OCI-LY1 (cell line): ENCODE measurements around the gene TAS1R3.

ENCODE experiments used
- CTCF ChIP-seq: fragments of 200-600 bp; sonication (generic), shearing (Covaris generic); IDR thresholded peaks from 2 replicates; pipeline ENCODE4 v1.5.1; 2017; ENCODE audit warnings: mild to moderate bottlenecking, antibody characterized with exemption, low read length, moderate library complexity, mixed read lengths
- EZH2 ChIP-seq: fragments of 200-600 bp; sonication (generic), shearing (Covaris generic); IDR thresholded peaks from 2 replicates; pipeline ENCODE4 v1.8.0; 2017; ENCODE audit warnings: borderline replicate concordance, mixed run types, mild to moderate bottlenecking, antibody characterized with exemption, low read length, moderate library complexity, mixed read lengths

GRCh38 chr1:1282998-1283397, 48.1 kb upstream of the TAS1R3 start:
- no peak for TF ChIP-seq EZH2
- no peak for TF ChIP-seq CTCF
